Activated CD4-positive, alpha-beta memory T cell treated with anti-CD3 and anti-CD28 coated beads, Interleukin-2, amount 10 ng/mL, durations not matched to agents 7 days and 5 days (primary cell): Measurements from ENCODE around the gene WIPI1. TPM values are rescaled to one million over a fixed set of nuclear protein-coding genes. Genes with fewer than 3 reads are reported as not detected.
"Not testable (repeated sequence)": the region's sequence is repeated elsewhere in the genome, so short reads cannot be mapped to it uniquely, and the experiment has no call there.

Experiments used
- CTCF ChIA-PET: fragments of 350-600 bp; sonication (Branson Sonifier 250); formaldehyde crosslinking; loops from one replicate; lab custom pipeline; 2021; ENCODE audit warnings: antibody characterized with exemption, inconsistent platforms; lab: Charles Lee
- POLR2A ChIA-PET: fragments of 350-600 bp; sonication (Branson Sonifier 250); formaldehyde crosslinking; loops from one replicate; lab custom pipeline; 2021; ENCODE audit warnings: antibody characterized with exemption; lab: Charles Lee
- DNase-seq: peaks from one replicate; pipeline ENCODE4 v3.0.0-alpha.2; 2020
- H3K27ac Mint-ChIP-seq: one replicate; pipeline ENCODE4 v1.8.0; 2021; ENCODE audit warnings: mild to moderate bottlenecking, mixed read lengths
- H3K27me3 Mint-ChIP-seq: one replicate; pipeline ENCODE4 v1.8.0; 2021; ENCODE audit warnings: mixed read lengths
- H3K36me3 Mint-ChIP-seq: one replicate; pipeline ENCODE4 v1.8.0; 2021; ENCODE audit warnings: low read depth, mixed read lengths
- H3K4me1 Mint-ChIP-seq: one replicate; pipeline ENCODE4 v1.8.0; 2021; ENCODE audit warnings: mixed read lengths
- H3K4me3 Mint-ChIP-seq: one replicate; pipeline ENCODE4 v1.8.0; 2021; ENCODE audit warnings: mild to moderate bottlenecking, mixed read lengths
- H3K9me3 Mint-ChIP-seq: one replicate; pipeline ENCODE4 v1.8.0; 2021; ENCODE audit warnings: mixed read lengths
- total RNA-seq, 2 experiments: library from RNA; stranded (reverse); gene quantifications; one replicate each; pipeline ENCODE4 v1.2.3, GENCODE V29; 2021

WIPI1 gene
- total RNA-seq, 2 experiments from 2014 or later: 60.0 to 62.7 TPM

DNA sequence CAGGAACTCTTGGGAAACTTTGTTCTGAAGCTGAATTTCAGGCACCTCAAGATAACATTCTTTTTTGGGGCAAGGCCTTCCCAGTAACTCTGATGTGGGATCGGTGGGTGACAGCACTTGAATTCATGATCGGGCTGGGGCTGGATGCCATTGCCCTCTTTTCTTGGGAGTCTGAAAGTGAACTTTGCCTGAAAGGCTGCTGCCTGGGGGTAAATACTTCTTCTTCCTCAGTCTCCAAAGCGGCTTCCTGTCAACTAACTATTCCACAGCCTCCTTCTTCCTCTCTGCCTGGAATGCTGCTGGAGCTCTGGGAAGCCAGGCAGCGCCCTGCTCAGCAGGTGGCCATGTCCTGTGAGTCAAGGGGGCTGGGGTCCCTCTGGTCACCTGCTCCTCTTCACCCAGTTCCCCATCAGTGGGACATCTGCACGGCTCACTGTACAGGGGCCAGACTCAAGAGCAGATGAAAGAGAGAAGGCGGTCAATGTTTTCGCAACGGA lies 79.5 kb downstream of the WIPI1 start:
- peaks cover 7% of the 10 kb centered on the region for H3K36me3 Mint-ChIP-seq
- no peaks in the 10 kb centered on the region for H3K27me3 Mint-ChIP-seq
- H3K4me1 Mint-ChIP-seq: peaks cover 6% of the 10 kb centered on the region
- H3K9me3 Mint-ChIP-seq: no peaks in the 10 kb centered on the region
- ChIA-PET POLR2A (no interaction called here), CTCF (no interaction called here)
- no peak overlapping the region for H3K27ac Mint-ChIP-seq
- H3K4me3 Mint-ChIP-seq: no peak overlapping the region
- DNase-seq: no peak

DNA sequence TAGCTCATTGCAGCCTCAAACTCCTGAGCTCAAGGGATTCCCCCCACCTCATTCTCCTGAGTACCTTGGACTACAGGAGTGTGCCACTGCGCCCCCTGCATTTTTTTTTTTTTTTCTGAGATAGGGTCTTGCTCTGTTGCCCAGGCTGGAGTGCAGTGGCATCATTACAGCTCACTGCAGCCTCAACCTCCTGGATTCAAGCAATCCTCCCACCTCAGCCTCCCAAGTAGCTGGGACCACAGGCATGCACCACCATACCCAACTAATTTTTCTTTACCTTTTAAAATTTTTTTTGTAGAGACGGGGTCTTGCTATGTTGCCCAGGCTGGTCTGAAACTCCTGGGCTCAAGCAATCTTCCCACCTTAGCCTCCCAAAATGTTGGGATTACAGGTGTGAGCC lies 81.1 kb downstream of the WIPI1 start:
- H3K27ac Mint-ChIP-seq, H3K4me1 Mint-ChIP-seq, H3K27me3 Mint-ChIP-seq, DNase-seq, H3K9me3 Mint-ChIP-seq, POLR2A ChIA-PET, H3K4me3 Mint-ChIP-seq: not testable (repeated sequence)
- peaks cover 19% of the 10 kb centered on the region for H3K36me3 Mint-ChIP-seq
- CTCF ChIA-PET: interaction anchor here (0.5 kb wide), 1 partner anchor 89 kb away, joined by 3 read pairs; no protein-coding TSS in a partner anchor

- ChIA-PET POLR2A (no interaction called here), CTCF (interaction anchor here (1.5 kb wide), 1 partner anchor 23 kb away, joined by 4 read pairs; no protein-coding TSS in a partner anchor)
- no peaks in the 10 kb centered on the region for H3K9me3 Mint-ChIP-seq
- H3K27ac Mint-ChIP-seq: no peak overlapping the region
- no peak overlapping the region for H3K4me3 Mint-ChIP-seq
- H3K4me1 Mint-ChIP-seq: no peaks in the 10 kb centered on the region
- H3K36me3 Mint-ChIP-seq: peaks cover 23% of the 10 kb centered on the region
- DNase-seq: no peak
- H3K27me3 Mint-ChIP-seq: no peaks in the 10 kb centered on the region
Observed at GRCh38 chr17:68375566-68375965, 81.7 kb downstream of the WIPI1 start.

Other genes starting within 250 kb of the WIPI1 start
- 100 to 1,000 TPM; 106 to 121 TPM for gene AMZ2, start 209.5 kb downstream of the WIPI1 start, total RNA-seq
- gene SLC16A6, start 166.4 kb downstream of the WIPI1 start, total RNA-seq: 10 to 100 TPM; 10.4 to 10.8 TPM
- gene ARSG, start 166.0 kb downstream of the WIPI1 start, total RNA-seq: 10 to 100 TPM; 13.5 to 16.8 TPM
- 100 to 1,000 TPM; 281 to 287 TPM for gene PRKAR1A, start 54.9 kb upstream of the WIPI1 start, total RNA-seq
- gene FAM20A, start 143.9 kb upstream of the WIPI1 start, total RNA-seq: not detected